ENCODE data around the gene ARHGAP44. TPM values are rescaled to one million over a fixed set of nuclear protein-coding genes. Genes with fewer than 3 reads are reported as not detected.

Gene ARHGAP44
- total RNA-seq: 1.3 and 1.9 TPM in 2 replicates

GRCh38 chr17:12789481-12790248 lies at the start of gene ARHGAP44:
ARHGAP44 (plus strand) TSS chr17:12789498; CDS start chr17:12789839, 341 bp downstream.

GRCh38 chr17:13017655-13018459 lies 228.6 kb downstream of the ARHGAP44 start, which contains the start of gene ELAC2:
ELAC2 (minus strand) TSS chr17:13018027; CDS start chr17:13017947, 80 bp downstream.

Other genes with a start within 250 kb of the ARHGAP44 start
- under 0.01 and 0.07 TPM in 2 replicates for gene MYOCD, start 123.6 kb upstream of the ARHGAP44 start, total RNA-seq
- 76.6 and 83.4 TPM in 2 replicates for gene ELAC2, start 228.5 kb downstream of the ARHGAP44 start, total RNA-seq